H1 (cell line): ENCODE results near the gene ZNF565. TPM values are rescaled to one million over a fixed set of nuclear protein-coding genes. Genes with fewer than 3 reads are reported as not detected.

Experiments used
- BACH1 ChIP-seq: IDR thresholded peaks from 2 replicates; pipeline ENCODE4 v1.6.1; 2012; ENCODE audit warnings: low read length, improper control_type of control experiment
- CHD2 ChIP-seq: IDR thresholded peaks from 2 replicates; pipeline ENCODE4 v1.6.1; 2012; ENCODE audit warnings: low read length, improper control_type of control experiment
- FOSL1 ChIP-seq: IDR thresholded peaks from 2 replicates; pipeline ENCODE4 v1.6.1; 2011; ENCODE audit warnings: mild to moderate bottlenecking, low read depth, low read length, moderate library complexity; ENCODE audit not compliant: insufficient read depth
- GTF2F1 ChIP-seq: IDR thresholded peaks from 2 replicates; pipeline ENCODE4 v1.6.1; 2012; ENCODE audit warnings: low read depth, low read length, improper control_type of control experiment, borderline replicate concordance
- KDM1A ChIP-seq: fragments of 200-600, 300-600 bp; sonication (generic); IDR thresholded peaks from 2 replicates; pipeline ENCODE4 v1.7.1; 2016; ENCODE audit warnings: mild to moderate bottlenecking, low read length, borderline replicate concordance
- KDM4A ChIP-seq: IDR thresholded peaks from one replicate; pipeline ENCODE4 v1.7.1; 2012; ENCODE audit warnings: low read depth, mild to moderate bottlenecking, moderate library complexity, low read length, inconsistent platforms; ENCODE audit not compliant: severe bottlenecking
- PHF8 ChIP-seq: fragments of 200-600 bp; sonication (generic); conservative IDR thresholded peaks from 2 replicates; pipeline ENCODE4 v1.7.1; 2012; ENCODE audit warnings: low read depth, mild to moderate bottlenecking, inconsistent platforms, low read length, moderate library complexity
- POLR2AphosphoS5 ChIP-seq: IDR thresholded peaks from 2 replicates; pipeline ENCODE4 v1.6.1; 2011; ENCODE audit warnings: low read depth, low read length
- SIRT6 ChIP-seq: IDR thresholded peaks from one replicate; pipeline ENCODE4 v1.7.1; 2012; ENCODE audit warnings: low read length, inconsistent platforms
- SUZ12 ChIP-seq: fragments of 200-600 bp; sonication (generic); IDR thresholded peaks from 2 replicates; pipeline ENCODE4 v1.6.1; 2012; ENCODE audit warnings: mild to moderate bottlenecking, inconsistent platforms, low read length, moderate library complexity, mixed read lengths
- TBP ChIP-seq: IDR thresholded peaks from 2 replicates; pipeline ENCODE4 v1.6.1; 2011; ENCODE audit warnings: low read depth, low read length, improper control_type of control experiment
- YY1 ChIP-seq: IDR thresholded peaks from 2 replicates; pipeline ENCODE4 v1.6.1; 2011; ENCODE audit warnings: low read depth, mild to moderate bottlenecking, low read length
- polyA plus RNA-seq, 7 experiments: library from polyadenylated mRNA; depleted of rRNA in 3 of 7; stranded (reverse) in 5 of 7; unstranded in 2 of 7; fragments of >200 nt in 5 of 7; fragments of 200-250 nt in 2 of 7; gene quantifications; 1 replicate in 5 of 7; 2 replicates in 1 of 7; 4 replicates in 1 of 7; pipeline versions ENCODE4 v1.2.1 to v1.2.3, GENCODE V29; 2011 to 2013; ENCODE audit warnings: missing spikeins in 2 of 7, mixed read lengths in 2 of 7
- total RNA-seq: library from RNA; stranded (reverse); fragmentation: NEBNext Ultra II Directional; extraction: Animal tissue kit (Norgen Biotek cat#: 25700); gene quantifications from 2 replicates; pipeline ENCODE4 v1.2.1, GENCODE V29; 2021

Gene ZNF565
- total and polyA plus RNA-seq, 2 of the 8 experiments (the other 6 are each of a cell fraction or from before 2014, with no cell fraction given): 0.89 to 3.1 TPM

DNA sequence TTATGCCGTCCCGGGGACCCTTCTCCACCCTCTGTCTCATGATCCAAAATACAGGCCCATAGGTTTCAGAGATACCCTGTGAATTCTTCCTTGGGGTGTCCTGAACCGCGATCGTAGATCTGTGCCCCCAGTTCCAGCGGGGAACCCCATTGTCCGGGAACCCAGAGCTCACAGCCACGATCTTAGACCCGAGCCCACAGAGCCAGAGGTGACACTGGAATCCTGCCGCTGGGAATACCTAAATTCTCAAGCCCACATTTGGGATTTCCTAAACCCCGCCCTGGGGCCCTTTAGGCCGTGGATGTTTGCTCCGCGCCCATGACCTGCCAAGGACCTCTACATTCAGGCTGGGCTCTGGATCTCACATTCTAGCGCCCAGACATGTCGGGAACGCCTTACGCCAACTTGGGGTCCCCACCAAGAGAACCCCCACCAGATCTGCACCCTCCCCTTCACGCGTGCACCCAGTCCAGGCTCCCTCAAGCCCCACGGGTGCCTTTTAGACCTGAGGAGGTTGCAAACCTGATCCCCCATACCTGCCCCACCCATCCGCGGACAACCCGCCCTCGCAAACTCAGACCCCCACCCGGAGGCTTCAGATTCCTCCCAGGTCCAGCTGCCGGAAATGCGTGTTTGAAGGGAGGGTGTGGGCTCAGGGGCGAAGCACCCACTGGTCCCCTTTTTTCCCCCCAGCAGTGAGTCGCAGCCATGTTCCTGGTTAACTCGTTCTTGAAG is 74.0 kb downstream of the ZNF565 start (continued):
- TF ChIP-seq YY1 (0 out of 2 replicates have a peak, but pooled peaks have one; percentile 3), CHD2 (no peak), PHF8 (0 out of 2 replicates have a peak, but pooled peaks have one; percentile 34), FOSL1 (no peak), TBP (0 out of 2 replicates have a peak, but pooled peaks have one; percentile 5), SIRT6 (no peak), BACH1 (no peak), GTF2F1 (no peak), POLR2AphosphoS5 (peak; percentile 20; the same call in 1 of the 2 replicates), KDM4A (peak; percentile 33), SUZ12 (no peak), KDM1A (no peak)
